ENCODE data around the gene ANKRD50. TPM values are rescaled to one million over a fixed set of nuclear protein-coding genes. Genes with fewer than 3 reads are reported as not detected.
A peak's percentile ranks its signal among the peaks of the same experiment; 100 is the strongest.

Gene ANKRD50
- total RNA-seq, 1 donor from 2014 or later = 22.9 TPM

- DNase-seq (ENCODE audit: low spot score) = no peak
These were observed 79.1 kb downstream of the ANKRD50 start for GRCh38 chr4:124633285-124633941.

- DNase-seq (ENCODE audit: low spot score) = no peak
These were observed 80.1 kb downstream of the ANKRD50 start for GRCh38 chr4:124632439-124632838.

GRCh38 chr4:124631760-124632159 lies 80.8 kb downstream of the ANKRD50 start:
- peak; percentile 65 for DNase-seq (ENCODE audit: low spot score)

GRCh38 chr4:124629681-124630080 lies 82.9 kb downstream of the ANKRD50 start:
- no peak for DNase-seq (ENCODE audit: low spot score)
